Left lung (tissue), 10 donors: ENCODE data around the gene NR4A1. TPM values are rescaled to one million over a fixed set of nuclear protein-coding genes. Genes with fewer than 3 reads are reported as not detected.

Experiments used
- ATAC-seq: fragments of 200-7000 bp; cut with Tn5 transposase; one replicate; pipeline ENCODE4 v1.9.1; 2020; ENCODE audit warnings: moderate library complexity
- DNase-seq, 4 donors: peaks; one replicate each; pipeline ENCODE4 v3.0.0-alpha.2; 2013 to 2020
- H3K27ac ChIP-seq, 2 donors: fragments of 200-600 bp; sonication (generic) in 1 of 2; one replicate each; pipeline versions ENCODE4 v1.5.0 to v1.8.0; 2020 to 2021
- H3K27me3 ChIP-seq, 2 donors: fragments of 200-600 bp; sonication (generic) in 1 of 2; one replicate each; pipeline versions ENCODE4 v1.5.0 to v1.8.0; 2020 to 2021
- H3K36me3 ChIP-seq, 2 donors: fragments of 200-600 bp; sonication (generic) in 1 of 2; one replicate each; pipeline versions ENCODE4 v1.5.0 to v1.8.0; 2020 to 2021
- H3K4me1 ChIP-seq, 2 donors: fragments of 200-600 bp; one replicate each; pipeline ENCODE4 v1.8.0; 2021
- H3K4me3 ChIP-seq, 2 donors: fragments of 200-600 bp; sonication (generic) in 1 of 2; one replicate each; pipeline versions ENCODE4 v1.5.0 to v1.8.0; 2020 to 2021; ENCODE audit warnings: mild to moderate bottlenecking in 1 of 2
- H3K9me3 ChIP-seq, 2 donors: fragments of 200-600 bp; sonication (generic) in 1 of 2; one replicate each; pipeline versions ENCODE4 v1.5.0 to v1.8.0; 2020 to 2021
- intact Hi-C, 2 donors: fragments of 100-400 bp; cut with DNase I; formaldehyde crosslinking; loops; one replicate each; pipeline versions ENCODE4 v1.11.2 to v1.14.2; 2022
- polyA plus RNA-seq, 6 donors: library from polyadenylated mRNA; unstranded; fragments of 120-200 nt; gene quantifications; one replicate each; pipeline ENCODE4 v1.2.1, GENCODE V29; 2013; ENCODE audit not compliant: insufficient read length in 6 of 6
- total RNA-seq, 2 donors: library from RNA; stranded (reverse); fragmentation: NEBNext Ultra II Directional; extraction: Animal tissue kit (Norgen Biotek cat#: 25700); gene quantifications; one replicate each; pipeline ENCODE4 v1.2.1, GENCODE V29; 2021
- TF ChIP-seq, protein P1 (sequence below), 2 donors: fragments of 200-600 bp; sonication (generic) in 1 of 2; IDR thresholded peaks; one replicate each; pipeline versions ENCODE4 v1.5.0 to v1.8.0; 2021; ENCODE audit warnings: antibody characterized with exemption in 2 of 2
- donor health status: DM: no; HTN: yes; CAD: no.
- donor health status: DM: no; HTN: no; CAD: no.

Gene NR4A1
- total and polyA plus RNA-seq, 8 donors, result 12.8 to 293 (median 82.3) TPM

DNA sequence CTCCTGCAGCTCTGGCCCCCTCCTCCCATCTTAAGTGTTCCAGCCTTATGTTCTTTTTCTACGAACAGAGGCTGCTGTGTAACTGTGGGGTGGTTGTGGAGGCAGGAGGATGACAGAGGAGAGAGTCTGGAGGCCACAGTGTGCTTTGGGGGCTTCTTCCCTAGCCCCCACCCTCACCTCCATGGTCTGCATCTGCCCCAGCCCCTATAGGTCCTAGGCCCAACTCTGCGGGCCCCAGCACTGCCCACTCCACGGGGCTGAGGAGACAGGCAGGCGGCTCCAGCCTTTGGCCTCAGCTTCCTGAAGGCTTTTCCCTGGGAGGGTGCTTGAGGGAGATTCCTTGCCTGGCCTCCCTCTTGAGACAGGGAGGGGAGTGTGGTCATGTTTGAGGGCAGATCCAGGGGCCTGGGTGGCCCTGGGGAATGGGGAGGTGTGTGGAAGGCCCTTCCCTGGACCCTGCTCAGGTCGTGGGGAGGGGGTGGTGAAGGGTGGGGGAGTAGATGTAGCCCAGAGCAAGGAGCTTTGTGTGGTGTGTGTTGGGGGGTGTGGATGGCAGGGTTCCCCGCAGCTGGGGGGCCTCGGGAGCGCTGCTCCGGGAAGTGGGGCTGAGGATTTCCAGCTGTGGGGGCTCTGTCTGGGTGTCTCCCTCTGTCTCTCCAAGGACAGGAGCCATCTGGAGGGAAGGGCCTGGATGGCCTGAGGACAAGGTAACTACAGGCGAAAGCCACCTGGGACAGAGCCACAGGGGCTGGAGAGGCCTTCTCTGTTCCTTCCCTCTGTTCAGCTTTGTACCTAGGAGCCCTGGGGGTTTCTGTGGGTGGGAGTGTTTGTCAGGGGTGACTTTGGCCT is 29.4 kb downstream of the NR4A1 start:
- ATAC-seq (peak; percentile 39), DNase-seq (peak in 1 of 4 donors; percentile 70)
- TF ChIP-seq, protein P1, sequence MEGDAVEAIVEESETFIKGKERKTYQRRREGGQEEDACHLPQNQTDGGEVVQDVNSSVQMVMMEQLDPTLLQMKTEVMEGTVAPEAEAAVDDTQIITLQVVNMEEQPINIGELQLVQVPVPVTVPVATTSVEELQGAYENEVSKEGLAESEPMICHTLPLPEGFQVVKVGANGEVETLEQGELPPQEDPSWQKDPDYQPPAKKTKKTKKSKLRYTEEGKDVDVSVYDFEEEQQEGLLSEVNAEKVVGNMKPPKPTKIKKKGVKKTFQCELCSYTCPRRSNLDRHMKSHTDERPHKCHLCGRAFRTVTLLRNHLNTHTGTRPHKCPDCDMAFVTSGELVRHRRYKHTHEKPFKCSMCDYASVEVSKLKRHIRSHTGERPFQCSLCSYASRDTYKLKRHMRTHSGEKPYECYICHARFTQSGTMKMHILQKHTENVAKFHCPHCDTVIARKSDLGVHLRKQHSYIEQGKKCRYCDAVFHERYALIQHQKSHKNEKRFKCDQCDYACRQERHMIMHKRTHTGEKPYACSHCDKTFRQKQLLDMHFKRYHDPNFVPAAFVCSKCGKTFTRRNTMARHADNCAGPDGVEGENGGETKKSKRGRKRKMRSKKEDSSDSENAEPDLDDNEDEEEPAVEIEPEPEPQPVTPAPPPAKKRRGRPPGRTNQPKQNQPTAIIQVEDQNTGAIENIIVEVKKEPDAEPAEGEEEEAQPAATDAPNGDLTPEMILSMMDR (IDR thresholded peaks at IDR 0.05), result no peak
- H3K36me3 ChIP-seq, result peaks cover 0 to 46% of the 10 kb centered on the region in 2 donors
- intact Hi-C loops, result no loop called here
- H3K9me3 ChIP-seq, result no peaks in the 10 kb centered on the region
- H3K4me3 ChIP-seq, result peak overlapping the region; percentile 9 to 28
- peak overlapping the region; percentile 33 to 70 for H3K27ac ChIP-seq
- peaks cover 29 to 31% of the 10 kb centered on the region in 2 donors for H3K4me1 ChIP-seq
- H3K27me3 ChIP-seq, result no peaks in the 10 kb centered on the region

DNA sequence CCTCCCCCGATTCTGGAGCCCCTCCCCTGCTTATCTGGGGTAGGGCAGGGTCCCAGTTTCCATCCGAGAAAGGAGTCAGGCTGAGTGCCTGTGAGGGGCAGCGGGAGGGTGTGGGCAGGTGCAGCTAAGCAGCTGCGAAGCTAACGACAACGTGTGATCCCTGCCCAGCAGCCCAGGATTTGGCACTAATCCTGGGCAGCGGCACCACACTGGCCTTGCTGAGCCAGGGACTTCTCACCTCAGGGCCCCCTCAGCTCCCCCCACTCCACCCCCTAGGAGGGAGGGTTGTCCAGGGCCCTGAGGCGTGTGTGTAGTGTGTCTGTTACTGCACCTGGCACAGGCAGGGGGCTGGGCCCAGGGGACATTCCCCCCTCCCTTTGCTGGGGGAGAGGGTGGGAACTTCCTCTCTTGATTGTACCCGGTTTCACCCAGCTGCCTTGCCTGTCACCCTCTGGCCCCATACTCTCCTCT is 30.1 kb downstream of the NR4A1 start:
- Histone ChIP-seq H3K36me3 (peaks cover 0 to 39% of the 10 kb centered on the region in 2 donors), H3K4me3 (peak overlapping the region in 1 of 2 donors; percentile 28), H3K9me3 (no peaks in the 10 kb centered on the region), H3K27ac (peak overlapping the region; percentile 64 to 70), H3K27me3 (no peaks in the 10 kb centered on the region), H3K4me1 (peaks cover 29 to 31% of the 10 kb centered on the region in 2 donors)
- DNase-seq (no peak), ATAC-seq (peak; percentile 3)
- TF ChIP-seq, protein P1 (IDR thresholded peaks at IDR 0.05), result no peak
- intact Hi-C loops, result no loop called here

DNA sequence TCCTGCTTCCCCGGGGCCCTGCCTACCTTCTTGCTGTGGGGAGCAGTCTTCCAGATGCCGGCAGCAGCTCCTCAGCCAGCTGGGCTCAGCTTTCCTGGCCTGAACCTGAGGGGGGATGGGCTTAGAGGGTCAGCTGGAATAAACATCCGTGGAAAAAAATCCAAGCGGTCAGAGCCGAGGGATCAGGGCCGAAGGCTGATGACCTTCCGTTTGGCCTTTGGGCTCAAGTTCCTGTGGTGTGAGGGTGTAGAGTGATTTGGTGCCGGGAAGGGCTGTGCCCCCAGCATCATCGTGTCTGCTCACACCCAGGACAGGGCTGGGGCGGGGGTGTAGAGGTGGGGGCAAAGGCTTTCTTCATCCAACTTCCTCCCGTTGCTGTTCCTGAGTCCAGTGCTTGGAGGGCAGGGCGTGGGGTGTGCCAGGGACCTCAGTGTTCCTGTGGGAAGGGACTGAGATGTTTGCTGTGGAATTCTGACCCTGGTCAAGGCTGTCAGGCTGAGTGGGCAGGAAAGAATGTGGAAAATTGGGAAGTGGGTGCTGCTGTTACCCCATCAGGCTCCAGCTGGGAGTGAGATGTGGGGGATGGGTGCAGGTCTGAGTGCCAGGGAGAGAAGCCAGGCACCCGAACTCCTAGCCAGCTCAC is 30.9 kb downstream of the NR4A1 start:
- no peaks in the 10 kb centered on the region for H3K9me3 ChIP-seq
- TF ChIP-seq, protein P1 (IDR thresholded peaks at IDR 0.05), result no peak
- peak in 2 of 4 donors; percentile 64 to 78 for DNase-seq
- H3K4me3 ChIP-seq, result no peak overlapping the region
- ATAC-seq, result peak; percentile 8
- intact Hi-C loops, result loop anchor here in 1 of 2 donors (2.0 kb wide), 1 partner anchor 55 kb away; no protein-coding TSS in a partner anchor
- peak overlapping the region; percentile 64 to 70 for H3K27ac ChIP-seq
- H3K4me1 ChIP-seq, result peaks cover 29 to 31% of the 10 kb centered on the region in 2 donors
- peaks cover 0 to 30% of the 10 kb centered on the region in 2 donors for H3K36me3 ChIP-seq
- H3K27me3 ChIP-seq, result peaks cover 0 to 5% of the 10 kb centered on the region in 2 donors

DNA sequence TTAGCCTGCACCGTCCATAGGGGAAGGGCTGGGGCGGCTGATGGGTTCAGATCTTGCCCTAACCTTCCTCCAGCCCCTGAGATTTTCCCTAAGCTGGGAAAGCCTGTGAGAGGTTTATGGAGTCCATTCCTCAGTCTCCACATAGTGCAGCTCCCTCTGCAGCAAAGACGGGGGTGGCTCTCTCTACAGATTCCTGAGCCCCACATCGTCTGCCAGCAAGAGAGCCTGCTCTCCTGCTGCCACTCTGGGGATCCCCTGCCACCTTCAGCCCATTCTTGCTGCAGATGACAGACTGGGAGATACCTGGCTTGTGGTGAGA is 31.4 kb downstream of the NR4A1 start:
- TF ChIP-seq, protein P1 (IDR thresholded peaks at IDR 0.05), result no peak
- intact Hi-C loops, result loop anchor here in 1 of 2 donors (2.0 kb wide), 1 partner anchor 56 kb away; no protein-coding TSS in a partner anchor
- Histone ChIP-seq H3K36me3 (peaks cover 0 to 26% of the 10 kb centered on the region in 2 donors), H3K4me3 (no peak overlapping the region), H3K27ac (peak overlapping the region; percentile 43 to 70), H3K27me3 (peaks cover 0 to 9% of the 10 kb centered on the region in 2 donors), H3K9me3 (no peaks in the 10 kb centered on the region), H3K4me1 (peaks cover 29 to 31% of the 10 kb centered on the region in 2 donors)
- ATAC-seq (peak; percentile 2), DNase-seq (no peak)
